Activated T-cell treated with anti-CD3 and anti-CD28 coated beads, Interleukin-2, amount 50 U/mL, for 72 hours (primary cell): Measurements from ENCODE around the gene TCF25. TPM values are rescaled to one million over a fixed set of nuclear protein-coding genes. Genes with fewer than 3 reads are reported as not detected.
"Not testable (repeated sequence)": the region's sequence is repeated elsewhere in the genome, so short reads cannot be mapped to it uniquely, and the experiment has no call there.

ENCODE experiments used
- ATAC-seq, 2 donors: fragments of 150-1000 bp; cut with Tn5 transposase; replicated peaks in 1 of 2; 2 replicates each; pipeline ENCODE4 v1.10.0; 2021; ENCODE audit warnings: moderate library complexity in 2 of 2, mild to moderate bottlenecking in 1 of 2
- DNase-seq, 2 donors: peaks; one replicate each; pipeline ENCODE4 v3.0.0; 2021 to 2022; ENCODE audit warnings: mixed read lengths in 1 of 2
- H3K27ac Mint-ChIP-seq: one replicate; pipeline ENCODE4 v1.8.0; 2022; ENCODE audit warnings: mild to moderate bottlenecking, moderate library complexity, mixed read lengths
- H3K27me3 Mint-ChIP-seq: one replicate; pipeline ENCODE4 v1.8.0; 2022; ENCODE audit warnings: low read depth, mixed read lengths
- H3K36me3 Mint-ChIP-seq, 2 donors: one replicate each; pipeline ENCODE4 v1.8.0; 2022; ENCODE audit warnings: mixed read lengths in 2 of 2, mild to moderate bottlenecking in 1 of 2; ENCODE audit not compliant: insufficient read depth in 2 of 2
- H3K4me1 Mint-ChIP-seq: one replicate; pipeline ENCODE4 v1.8.0; 2022; ENCODE audit warnings: low read depth, mixed read lengths
- H3K4me3 Mint-ChIP-seq, 2 donors: one replicate each; pipeline ENCODE4 v1.8.0; 2022; ENCODE audit warnings: mild to moderate bottlenecking in 2 of 2, mixed read lengths in 2 of 2, moderate library complexity in 2 of 2
- H3K9me3 Mint-ChIP-seq, 2 donors: one replicate each; pipeline ENCODE4 v1.8.0; 2022; ENCODE audit warnings: mixed read lengths in 2 of 2
- total RNA-seq, 2 donors: library from RNA; stranded (reverse); gene quantifications; one replicate each; pipeline ENCODE4 v1.2.3, GENCODE V29; 2022

The TCF25 gene
- total RNA-seq, 2 donors from 2014 or later = 167 to 195 TPM

DNA sequence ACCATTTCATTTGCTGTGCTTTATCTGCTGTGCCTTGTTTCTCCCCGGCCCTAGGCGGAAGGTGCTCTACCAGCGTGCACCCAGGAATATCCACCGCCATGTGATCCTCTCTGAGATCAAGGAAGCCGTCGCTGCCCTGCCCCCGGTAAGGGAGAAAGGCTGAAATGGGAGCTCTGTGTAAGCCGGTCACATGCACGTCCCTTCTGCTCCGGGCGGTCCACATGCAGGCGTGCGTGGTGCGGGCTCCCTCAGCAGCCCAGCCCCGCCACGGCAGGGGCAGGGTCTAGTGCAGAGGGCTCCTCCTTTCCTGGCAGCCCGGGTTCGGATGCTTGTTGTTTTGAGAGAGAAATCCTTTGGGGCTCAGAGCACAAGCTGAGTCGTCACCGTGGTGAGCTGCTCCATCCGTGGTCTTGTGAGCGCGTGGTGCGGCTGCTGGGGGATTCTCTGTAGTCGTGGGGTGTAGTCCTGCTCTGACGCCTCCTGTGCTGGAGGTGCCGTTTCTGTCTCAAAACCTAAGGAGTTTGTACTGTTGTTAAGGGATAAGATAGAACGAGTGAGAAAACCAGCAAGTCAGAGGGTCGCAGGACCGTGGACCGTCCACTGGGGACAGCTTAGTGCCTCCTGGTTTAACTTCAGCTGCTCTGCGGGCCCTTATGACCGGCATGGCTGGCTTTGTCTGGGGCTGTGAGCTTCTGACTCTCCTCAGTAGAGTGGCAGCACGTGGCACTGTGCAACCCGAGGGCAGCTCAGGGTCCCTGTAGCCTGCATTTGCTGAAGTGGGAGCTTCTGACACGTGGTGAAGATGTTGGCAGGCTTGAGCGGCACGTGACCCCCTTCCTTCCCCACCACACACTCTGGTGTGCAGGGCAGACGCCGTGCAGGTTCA, 33.0 kb downstream of the TCF25 start:
- Mint-ChIP-seq H3K36me3 (peaks cover 3 to 8% of the 10 kb centered on the region in 2 donors), H3K9me3 (no peaks in the 10 kb centered on the region), H3K4me1 (no peaks in the 10 kb centered on the region), H3K27ac (no peak overlapping the region), H3K27me3 (no peaks in the 10 kb centered on the region), H3K4me3 (no peak overlapping the region)
- DNase-seq (no peak), ATAC-seq (no peak)

- no peaks in the 10 kb centered on the region for H3K4me1 Mint-ChIP-seq
Measured at GRCh38 chr16:89907055-89907814, 33.8 kb downstream of the TCF25 start.

DNA sequence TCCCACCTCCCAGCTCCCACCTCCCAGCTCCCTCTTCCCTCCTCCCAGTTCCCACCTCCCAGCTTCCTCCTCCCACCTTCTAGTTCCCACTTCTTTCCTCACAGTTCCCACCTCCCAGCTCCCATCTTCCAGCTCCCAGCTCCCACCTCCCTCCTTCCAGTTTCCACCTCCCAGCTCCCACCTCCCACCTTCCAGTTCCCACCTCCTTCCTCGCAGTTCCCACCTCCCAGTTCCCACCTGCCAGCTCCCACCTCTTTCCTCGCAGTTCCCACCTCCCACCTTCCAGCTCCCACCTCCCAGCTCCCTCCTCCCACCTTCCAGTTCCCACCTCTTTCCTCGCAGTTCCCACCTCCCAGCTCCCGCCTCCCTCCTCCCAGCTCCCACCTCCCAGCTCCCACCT, 34.8 kb downstream of the TCF25 start:
- ATAC-seq (no peak), DNase-seq (no peak)
- Mint-ChIP-seq H3K36me3 (peaks cover 4 to 10% of the 10 kb centered on the region in 2 donors), H3K27ac (no peak overlapping the region), H3K9me3 (no peaks in the 10 kb centered on the region), H3K27me3 (no peaks in the 10 kb centered on the region), H3K4me3 (no peak overlapping the region), H3K4me1 (no peaks in the 10 kb centered on the region)

More at GRCh38 chr16:89907055-89907814, 33.8 kb downstream of the TCF25 start:
- Mint-ChIP-seq H3K27me3 (no peaks in the 10 kb centered on the region), H3K27ac (no peak overlapping the region), H3K4me3 (no peak overlapping the region), H3K36me3 (peaks cover 4 to 8% of the 10 kb centered on the region in 2 donors), H3K9me3 (no peaks in the 10 kb centered on the region)
- no peak for DNase-seq
- no peak for ATAC-seq

DNA sequence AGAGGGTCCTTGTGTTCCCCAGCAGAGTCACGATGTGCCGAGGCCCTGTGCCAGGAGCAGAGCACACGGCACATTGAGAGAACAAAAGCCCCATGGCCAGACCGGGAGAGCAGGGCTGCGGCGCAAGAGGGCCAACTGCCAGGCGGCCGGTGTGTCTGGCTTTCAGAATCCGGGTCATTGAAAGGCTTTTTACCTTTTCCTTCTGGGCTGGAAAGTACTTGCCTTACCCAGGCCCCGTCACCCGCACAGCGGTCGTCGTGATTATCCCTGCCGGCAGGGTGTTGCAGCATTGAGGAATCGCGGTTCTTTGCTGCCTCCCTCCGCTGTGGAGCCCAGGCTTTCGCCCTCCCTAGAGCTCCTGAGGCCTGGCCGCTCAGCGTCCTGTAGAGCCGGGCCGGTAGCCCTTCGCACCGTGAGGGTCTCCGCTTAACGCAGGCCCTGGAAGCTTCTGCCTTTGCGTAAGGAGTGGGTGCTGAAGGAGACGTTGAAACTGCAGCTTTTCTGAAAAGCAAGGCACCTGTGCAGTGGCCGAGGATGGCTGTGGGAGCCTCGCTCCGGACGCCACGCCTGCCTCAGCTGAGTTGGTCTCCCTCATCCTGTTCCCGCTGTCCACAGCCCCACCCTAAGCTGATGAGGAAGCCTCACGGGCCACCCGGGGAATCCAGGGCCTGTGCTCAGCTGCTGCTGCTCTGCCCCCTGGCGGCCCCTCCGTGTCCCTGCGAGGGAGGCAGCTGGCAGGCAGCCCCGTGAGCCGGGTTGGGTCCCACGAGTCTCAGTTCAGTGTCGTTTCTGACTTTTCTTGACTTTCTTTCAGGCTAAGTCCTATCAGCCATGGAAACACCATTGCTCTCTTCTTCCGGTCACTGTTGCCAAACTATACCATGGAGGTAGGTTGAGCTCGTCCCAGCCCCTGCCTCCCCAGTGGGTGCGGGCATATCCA, 36.7 kb downstream of the TCF25 start:
- peaks cover 0 to 5% of the 10 kb centered on the region in 2 donors for H3K9me3 Mint-ChIP-seq
- H3K4me1 Mint-ChIP-seq = no peaks in the 10 kb centered on the region
- H3K36me3 Mint-ChIP-seq = peaks cover 9 to 10% of the 10 kb centered on the region in 2 donors
- no peaks in the 10 kb centered on the region for H3K27me3 Mint-ChIP-seq
- H3K27ac Mint-ChIP-seq = no peak overlapping the region
- DNase-seq = peak; percentile 72 to 76
- peak; percentile 83 for ATAC-seq
- no peak overlapping the region for H3K4me3 Mint-ChIP-seq

- DNase-seq (no peak), ATAC-seq (peak in 1 of 2 donors; percentile 4)
- H3K27ac Mint-ChIP-seq = no peak overlapping the region
- peaks cover 0 to 5% of the 10 kb centered on the region in 2 donors for H3K9me3 Mint-ChIP-seq
- no peak overlapping the region for H3K4me3 Mint-ChIP-seq
- peaks cover 9 to 10% of the 10 kb centered on the region in 2 donors for H3K36me3 Mint-ChIP-seq
- no peaks in the 10 kb centered on the region for H3K4me1 Mint-ChIP-seq
- H3K27me3 Mint-ChIP-seq = no peaks in the 10 kb centered on the region
Measured at GRCh38 chr16:89910717-89911354, 37.4 kb downstream of the TCF25 start.

- H3K4me1 Mint-ChIP-seq = no peaks in the 10 kb centered on the region
- H3K36me3 Mint-ChIP-seq = peaks cover 9 to 10% of the 10 kb centered on the region in 2 donors
- DNase-seq = no peak
Measured at GRCh38 chr16:89911375-89911774, 38.0 kb downstream of the TCF25 start.

GRCh38 chr16:89912143-89912542, 38.8 kb downstream of the TCF25 start:
- Mint-ChIP-seq H3K27me3 (no peaks in the 10 kb centered on the region), H3K36me3 (peaks cover 9 to 10% of the 10 kb centered on the region in 2 donors), H3K4me1 (no peaks in the 10 kb centered on the region), H3K9me3 (peaks cover 0 to 5% of the 10 kb centered on the region in 2 donors), H3K4me3 (no peak overlapping the region), H3K27ac (no peak overlapping the region)
- no peak for ATAC-seq
- no peak for DNase-seq

More at GRCh38 chr16:89911375-89911774, 38.0 kb downstream of the TCF25 start:
- peaks cover 0 to 5% of the 10 kb centered on the region in 2 donors for H3K9me3 Mint-ChIP-seq
- H3K4me3 Mint-ChIP-seq = no peak overlapping the region
- H3K27ac Mint-ChIP-seq = no peak overlapping the region
- ATAC-seq = no peak
- no peaks in the 10 kb centered on the region for H3K27me3 Mint-ChIP-seq

DNA sequence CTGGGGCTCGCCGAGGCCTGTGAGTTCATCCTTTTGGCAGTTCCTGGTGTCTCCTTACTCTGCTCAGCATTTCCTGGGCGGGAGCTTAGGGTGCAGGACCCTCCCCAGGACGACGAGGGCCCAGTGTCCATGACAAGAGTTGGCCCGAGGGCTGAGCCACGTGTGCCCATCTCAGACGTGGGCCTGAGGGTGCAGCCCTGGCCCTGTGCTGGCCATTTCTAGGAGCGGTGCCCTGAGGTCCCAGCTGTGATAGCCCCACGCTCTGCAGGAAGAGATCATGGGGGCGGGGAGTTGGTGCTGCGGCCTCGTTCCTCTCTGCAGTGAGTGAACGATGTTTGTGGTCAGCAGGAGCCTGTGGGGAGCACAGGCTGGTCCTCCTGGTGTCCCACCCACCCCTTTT, 39.2 kb downstream of the TCF25 start:
- Mint-ChIP-seq H3K27me3 (no peaks in the 10 kb centered on the region), H3K27ac (no peak overlapping the region), H3K4me3 (no peak overlapping the region), H3K4me1 (peaks cover 4% of the 10 kb centered on the region), H3K36me3 (peaks cover 9 to 10% of the 10 kb centered on the region in 2 donors), H3K9me3 (peaks cover 0 to 5% of the 10 kb centered on the region in 2 donors)
- ATAC-seq = no peak
- no peak for DNase-seq

GRCh38 chr16:89913408-89914387, 40.3 kb downstream of the TCF25 start:
- H3K27ac Mint-ChIP-seq = no peak overlapping the region
- no peak overlapping the region for H3K4me3 Mint-ChIP-seq
- H3K9me3 Mint-ChIP-seq = peaks cover 0 to 5% of the 10 kb centered on the region in 2 donors
- H3K27me3 Mint-ChIP-seq = peaks cover 3% of the 10 kb centered on the region
- ATAC-seq = no peak
- peaks cover 13% of the 10 kb centered on the region for H3K4me1 Mint-ChIP-seq
- peaks cover 9 to 10% of the 10 kb centered on the region in 2 donors for H3K36me3 Mint-ChIP-seq
- DNase-seq = no peak

DNA sequence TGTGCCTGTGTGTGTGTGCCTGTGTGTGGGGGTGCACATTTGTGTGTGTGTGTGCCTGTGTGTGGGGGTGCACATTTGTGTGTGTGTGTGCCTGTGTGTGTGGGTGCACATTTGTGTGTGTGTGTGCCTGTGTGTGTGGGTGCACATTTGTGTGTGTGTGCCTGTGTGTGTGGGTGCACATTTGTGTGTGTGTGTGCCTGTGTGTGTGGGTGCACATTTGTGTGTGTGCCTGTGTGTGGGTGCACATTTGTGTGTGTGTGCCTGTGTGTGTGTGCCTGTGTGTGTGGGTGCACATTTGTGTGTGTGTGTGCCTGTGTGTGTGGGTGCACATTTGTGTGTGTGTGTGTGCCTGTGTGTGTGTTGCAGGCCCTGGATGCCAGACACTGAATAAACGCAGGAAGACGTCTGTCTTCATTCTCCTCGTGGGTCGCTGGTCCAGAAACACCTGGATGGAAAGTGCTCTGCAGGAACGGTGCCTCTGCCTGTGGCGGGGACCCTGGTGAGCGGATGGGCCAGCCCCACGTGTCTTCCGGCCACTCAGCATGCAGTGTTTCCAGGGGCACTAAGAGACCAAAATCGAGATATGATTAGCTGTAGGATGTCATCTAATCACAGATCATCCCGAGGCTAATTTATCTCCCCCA, 41.4 kb downstream of the TCF25 start:
- DNase-seq, H3K27ac Mint-ChIP-seq, H3K36me3 Mint-ChIP-seq, ATAC-seq, H3K4me3 Mint-ChIP-seq, H3K9me3 Mint-ChIP-seq: not testable (repeated sequence)
- Mint-ChIP-seq H3K4me1 (peaks cover 23% of the 10 kb centered on the region), H3K27me3 (peaks cover 10% of the 10 kb centered on the region)
